PC-9 (cell line): ENCODE data around the gene SMAGP.

Experiments used
- CTCF ChIP-seq: fragments of 200-600 bp; sonication (generic); conservative IDR thresholded peaks from 2 replicates; pipeline ENCODE4 v1.6.1; 2017; ENCODE audit warnings: mixed run types, antibody characterized with exemption, mild to moderate bottlenecking, moderate library complexity
- EZH2 ChIP-seq: fragments of 200-600 bp; sonication (generic); IDR thresholded peaks from 2 replicates; pipeline ENCODE4 v1.8.0; 2017; ENCODE audit warnings: antibody characterized with exemption, low read depth

DNA sequence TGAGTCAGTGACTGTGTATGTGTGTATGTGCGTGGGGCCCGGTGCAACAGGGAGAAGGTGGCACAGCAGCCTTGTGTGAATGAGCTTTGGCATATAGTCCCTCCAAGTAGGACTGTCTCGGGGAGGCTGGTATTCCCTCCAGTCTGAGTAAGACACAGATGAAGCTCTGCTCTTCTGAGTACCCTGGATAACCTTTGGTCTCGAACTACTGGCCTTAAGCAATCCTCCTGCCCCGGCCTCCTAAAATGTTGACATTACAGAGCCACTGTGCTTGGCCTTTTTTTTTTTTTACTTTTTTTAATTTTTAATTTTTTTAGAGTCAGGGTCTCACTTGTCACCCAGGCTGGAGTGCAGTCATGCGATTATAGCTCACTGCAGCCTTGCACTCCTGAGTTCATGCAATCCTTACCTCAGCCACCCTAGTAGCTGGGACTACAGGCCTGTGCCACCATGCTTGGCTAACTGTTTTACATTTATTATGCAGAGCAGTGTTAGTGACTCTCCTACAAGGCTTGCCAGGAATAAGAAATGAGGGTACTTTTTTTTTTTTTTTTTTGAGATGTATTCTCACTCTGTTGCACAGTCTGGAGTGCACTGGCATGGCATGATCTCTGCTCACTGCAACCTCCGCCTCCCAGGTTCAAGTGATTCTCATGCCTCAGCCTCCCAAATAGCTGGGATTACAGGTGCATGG lies 41.0 kb downstream of the SMAGP start:
- no peak for TF ChIP-seq CTCF
- TF ChIP-seq EZH2 = no peak
